GM12878 (cell line): ENCODE measurements around the gene SRBD1. TPM values are rescaled to one million over a fixed set of nuclear protein-coding genes. Genes with fewer than 3 reads are reported as not detected.

Experiments used
- CBFB ChIP-seq: IDR thresholded peaks from 2 replicates; pipeline ENCODE4 v1.6.1; 2016; ENCODE audit warnings: antibody characterized with exemption, low read depth
- CBX5 ChIP-seq: sonication (generic); IDR thresholded peaks from 2 replicates; pipeline ENCODE4 v1.6.1; 2016; ENCODE audit warnings: low read depth, moderate library complexity, mild to moderate bottlenecking, inconsistent platforms
- GATAD2B ChIP-seq: fragments of 450-650 bp; conservative IDR thresholded peaks from 2 replicates; pipeline ENCODE4 v1.6.1; 2017; ENCODE audit warnings: low read depth, mild to moderate bottlenecking, moderate library complexity
- HDAC2 ChIP-seq: fragments of 200-600 bp; sonication (generic); IDR thresholded peaks from 2 replicates; pipeline ENCODE4 v1.6.1; 2017
- IKZF1 ChIP-seq: fragments of 450-650 bp; conservative IDR thresholded peaks from 2 replicates; pipeline ENCODE4 v1.6.1; 2017; ENCODE audit warnings: antibody characterized with exemption, mild to moderate bottlenecking
- MLLT1 ChIP-seq: fragments of 450-650 bp; IDR thresholded peaks from 2 replicates; pipeline ENCODE4 v1.6.1; 2016; ENCODE audit warnings: mild to moderate bottlenecking
- NFYA ChIP-seq: IDR thresholded peaks from 2 replicates; pipeline ENCODE4 v1.6.1; 2011; ENCODE audit warnings: low read depth, mild to moderate bottlenecking, low read length, improper control_type of control experiment, borderline replicate concordance
- POLR2AphosphoS2 ChIP-seq: IDR thresholded peaks from 2 replicates; pipeline ENCODE4 v1.6.1; 2011; ENCODE audit warnings: low read depth, mild to moderate bottlenecking, low read length, improper control_type of control experiment, moderate library complexity
- RAD21 ChIP-seq: IDR thresholded peaks from 2 replicates; pipeline ENCODE4 v1.6.1; 2011; ENCODE audit warnings: mild to moderate bottlenecking, low read depth, low read length, moderate library complexity; ENCODE audit not compliant: insufficient read depth
- RAD51 ChIP-seq: fragments of 450-650 bp; IDR thresholded peaks from 2 replicates; pipeline ENCODE4 v1.6.1; 2016; ENCODE audit warnings: moderate library complexity, mild to moderate bottlenecking, inconsistent platforms
- TCF7 ChIP-seq: IDR thresholded peaks from 2 replicates; pipeline ENCODE4 v1.6.1; 2014; ENCODE audit warnings: antibody characterized with exemption, borderline replicate concordance
- YY1 ChIP-seq: IDR thresholded peaks from 2 replicates; pipeline ENCODE4 v1.6.1; 2011; ENCODE audit warnings: low read depth, mild to moderate bottlenecking, low read length
- ZBTB4 ChIP-seq: fragments of 450-650 bp; formaldehyde crosslinking; IDR thresholded peaks from 2 replicates; pipeline ENCODE4 v1.4.0; 2022; ENCODE audit warnings: mild to moderate bottlenecking, moderate library complexity
- ZNF217 ChIP-seq: fragments of 450-650 bp; IDR thresholded peaks from 2 replicates; pipeline ENCODE4 v1.6.1; 2017; ENCODE audit warnings: antibody characterized with exemption, mild to moderate bottlenecking
- polyA plus RNA-seq, 11 experiments: library from polyadenylated mRNA; depleted of rRNA in 4 of 11; unstranded in 6 of 11; stranded (reverse) in 5 of 11; fragments of >200 nt; fragmentation: Nextera tagmentation in 4 of 11; fragmentation: Illumina TruSeq in 1 of 11; extraction: Ambion mirVana in 4 of 11; extraction: Trizol in 1 of 11; gene quantifications; 1 replicate in 1 of 11; 2 replicates in 10 of 11; pipeline versions ENCODE4 v1.2.1 to v1.2.3, GENCODE V29; 2011 to 2016; ENCODE audit warnings: inconsistent platforms in 2 of 11, missing spikeins in 2 of 11, low read depth in 1 of 11
- total RNA-seq, 4 experiments: library from RNA; depleted of rRNA in 3 of 4; stranded (reverse); fragments of >200 nt in 3 of 4; fragmentation: Illumina TruSeq in 1 of 4; extraction: Trizol in 1 of 4; gene quantifications; 2 replicates each; pipeline versions ENCODE4 v1.2.1 to v1.2.3, GENCODE V29; 2013 to 2021
- TF ChIP-seq, protein P1 (sequence below): IDR thresholded peaks from 2 replicates; pipeline ENCODE4 v1.6.1; 2012; ENCODE audit warnings: improper control_type of control experiment, low read depth, low read length; ENCODE audit not compliant: insufficient replicate concordance
- TF ChIP-seq, protein P2 (sequence below): fragments of 450-650 bp; IDR thresholded peaks from 2 replicates; pipeline ENCODE4 v1.6.1; 2016; ENCODE audit warnings: mild to moderate bottlenecking

Gene SRBD1
- total and polyA plus RNA-seq, 10 of the 15 experiments (the other 5 are each of a cell fraction or from before 2014, with no cell fraction given), result 9.7 to 33.1 (median 20.1) TPM

DNA sequence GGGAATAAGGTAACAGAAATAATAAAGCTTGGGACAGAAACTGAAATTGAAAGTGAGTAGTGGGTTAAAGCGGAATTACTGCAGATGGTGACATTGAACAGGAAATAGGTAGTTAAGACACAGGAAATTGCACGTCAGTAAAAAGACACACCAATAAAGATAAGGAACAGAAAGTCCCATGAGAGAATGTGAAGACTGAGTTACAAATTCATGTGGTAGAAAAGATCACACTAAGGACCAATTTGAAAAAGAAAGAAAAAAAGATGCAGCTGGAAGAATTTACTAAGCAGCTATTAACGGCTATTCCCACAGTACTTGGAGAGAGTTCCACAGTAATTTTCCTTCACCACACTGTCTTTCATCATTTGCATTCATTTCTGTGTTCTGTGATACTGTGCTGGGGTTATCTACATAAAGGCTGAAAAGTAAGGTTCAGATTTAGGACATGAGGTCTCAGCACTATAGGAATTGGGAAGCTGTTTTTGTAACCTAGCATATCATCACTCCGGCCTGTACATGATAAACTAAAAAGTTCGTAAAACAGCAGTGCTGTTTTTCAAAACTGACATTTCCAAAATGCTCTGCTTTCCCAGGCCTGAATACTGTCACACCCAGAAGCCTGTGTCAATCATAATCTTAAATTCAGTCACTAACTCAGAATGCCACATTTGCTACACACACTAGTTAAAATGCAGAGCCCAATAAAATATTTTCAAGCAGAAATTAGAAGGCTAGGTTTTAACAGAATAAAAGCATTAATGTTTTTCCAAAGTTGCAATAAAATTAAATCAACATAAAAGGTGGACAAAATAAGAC lies 42.9 kb downstream of the SRBD1 start (continued):
- TF ChIP-seq, protein P1, sequence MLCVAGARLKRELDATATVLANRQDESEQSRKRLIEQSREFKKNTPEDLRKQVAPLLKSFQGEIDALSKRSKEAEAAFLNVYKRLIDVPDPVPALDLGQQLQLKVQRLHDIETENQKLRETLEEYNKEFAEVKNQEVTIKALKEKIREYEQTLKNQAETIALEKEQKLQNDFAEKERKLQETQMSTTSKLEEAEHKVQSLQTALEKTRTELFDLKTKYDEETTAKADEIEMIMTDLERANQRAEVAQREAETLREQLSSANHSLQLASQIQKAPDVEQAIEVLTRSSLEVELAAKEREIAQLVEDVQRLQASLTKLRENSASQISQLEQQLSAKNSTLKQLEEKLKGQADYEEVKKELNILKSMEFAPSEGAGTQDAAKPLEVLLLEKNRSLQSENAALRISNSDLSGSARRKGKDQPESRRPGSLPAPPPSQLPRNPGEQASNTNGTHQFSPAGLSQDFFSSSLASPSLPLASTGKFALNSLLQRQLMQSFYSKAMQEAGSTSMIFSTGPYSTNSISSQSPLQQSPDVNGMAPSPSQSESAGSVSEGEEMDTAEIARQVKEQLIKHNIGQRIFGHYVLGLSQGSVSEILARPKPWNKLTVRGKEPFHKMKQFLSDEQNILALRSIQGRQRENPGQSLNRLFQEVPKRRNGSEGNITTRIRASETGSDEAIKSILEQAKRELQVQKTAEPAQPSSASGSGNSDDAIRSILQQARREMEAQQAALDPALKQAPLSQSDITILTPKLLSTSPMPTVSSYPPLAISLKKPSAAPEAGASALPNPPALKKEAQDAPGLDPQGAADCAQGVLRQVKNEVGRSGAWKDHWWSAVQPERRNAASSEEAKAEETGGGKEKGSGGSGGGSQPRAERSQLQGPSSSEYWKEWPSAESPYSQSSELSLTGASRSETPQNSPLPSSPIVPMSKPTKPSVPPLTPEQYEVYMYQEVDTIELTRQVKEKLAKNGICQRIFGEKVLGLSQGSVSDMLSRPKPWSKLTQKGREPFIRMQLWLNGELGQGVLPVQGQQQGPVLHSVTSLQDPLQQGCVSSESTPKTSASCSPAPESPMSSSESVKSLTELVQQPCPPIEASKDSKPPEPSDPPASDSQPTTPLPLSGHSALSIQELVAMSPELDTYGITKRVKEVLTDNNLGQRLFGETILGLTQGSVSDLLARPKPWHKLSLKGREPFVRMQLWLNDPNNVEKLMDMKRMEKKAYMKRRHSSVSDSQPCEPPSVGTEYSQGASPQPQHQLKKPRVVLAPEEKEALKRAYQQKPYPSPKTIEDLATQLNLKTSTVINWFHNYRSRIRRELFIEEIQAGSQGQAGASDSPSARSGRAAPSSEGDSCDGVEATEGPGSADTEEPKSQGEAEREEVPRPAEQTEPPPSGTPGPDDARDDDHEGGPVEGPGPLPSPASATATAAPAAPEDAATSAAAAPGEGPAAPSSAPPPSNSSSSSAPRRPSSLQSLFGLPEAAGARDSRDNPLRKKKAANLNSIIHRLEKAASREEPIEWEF, result no peak
- TF ChIP-seq ZBTB4 (no peak), RAD51 (no peak), RAD21 (no peak), ZNF217 (0 out of 2 replicates have a peak, but pooled peaks have one; percentile 41), YY1 (no peak), CBFB (0 out of 2 replicates have a peak, but pooled peaks have one; percentile 25), MLLT1 (no peak), GATAD2B (no peak), TCF7 (no peak), HDAC2 (no peak), IKZF1 (peak; percentile 71), NFYA (no peak), POLR2AphosphoS2 (no peak), CBX5 (no peak)
- TF ChIP-seq, protein P2, sequence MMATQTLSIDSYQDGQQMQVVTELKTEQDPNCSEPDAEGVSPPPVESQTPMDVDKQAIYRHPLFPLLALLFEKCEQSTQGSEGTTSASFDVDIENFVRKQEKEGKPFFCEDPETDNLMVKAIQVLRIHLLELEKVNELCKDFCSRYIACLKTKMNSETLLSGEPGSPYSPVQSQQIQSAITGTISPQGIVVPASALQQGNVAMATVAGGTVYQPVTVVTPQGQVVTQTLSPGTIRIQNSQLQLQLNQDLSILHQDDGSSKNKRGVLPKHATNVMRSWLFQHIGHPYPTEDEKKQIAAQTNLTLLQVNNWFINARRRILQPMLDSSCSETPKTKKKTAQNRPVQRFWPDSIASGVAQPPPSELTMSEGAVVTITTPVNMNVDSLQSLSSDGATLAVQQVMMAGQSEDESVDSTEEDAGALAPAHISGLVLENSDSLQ, result peak; percentile 80
